NCI-H1436 (cell line): ENCODE data around the gene ARHGDIA.

Experiments used
- DNase-seq: peaks from one replicate; lab custom pipeline; 2025; lab: John Stamatoyannopoulos, UW

The ARHGDIA gene

GRCh38 chr17:81888105-81888987 is 17.2 kb upstream of the ARHGDIA start:
- DNase-seq = no peak

GRCh38 chr17:81885869-81886548 is 14.9 kb upstream of the ARHGDIA start:
- no peak for DNase-seq

DNA sequence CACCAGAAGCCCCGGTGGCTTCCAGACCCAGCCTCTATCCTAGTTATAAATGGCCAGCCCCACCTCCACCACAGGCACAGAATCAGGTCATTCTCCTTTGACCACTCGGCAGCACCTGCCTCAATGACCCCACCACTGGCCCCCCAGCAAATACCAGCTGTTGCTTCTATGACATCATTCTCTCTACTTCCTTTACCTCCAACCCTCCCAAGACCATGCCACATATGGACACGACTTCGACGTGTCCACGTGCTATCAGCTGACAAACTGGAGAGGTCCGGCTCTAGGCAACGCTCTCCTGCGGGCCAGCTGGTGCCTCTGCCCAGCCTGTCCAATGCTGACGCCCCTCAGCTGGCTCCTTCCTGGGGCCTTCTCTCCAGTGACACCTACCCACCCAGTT is 14.3 kb upstream of the ARHGDIA start:
- DNase-seq = no peak

GRCh38 chr17:81884968-81885367 is 13.8 kb upstream of the ARHGDIA start:
- DNase-seq = no peak

GRCh38 chr17:81884520-81884919 is 13.4 kb upstream of the ARHGDIA start:
- no peak for DNase-seq

GRCh38 chr17:81879121-81879520 is 8.0 kb upstream of the ARHGDIA start:
- no peak for DNase-seq

DNA sequence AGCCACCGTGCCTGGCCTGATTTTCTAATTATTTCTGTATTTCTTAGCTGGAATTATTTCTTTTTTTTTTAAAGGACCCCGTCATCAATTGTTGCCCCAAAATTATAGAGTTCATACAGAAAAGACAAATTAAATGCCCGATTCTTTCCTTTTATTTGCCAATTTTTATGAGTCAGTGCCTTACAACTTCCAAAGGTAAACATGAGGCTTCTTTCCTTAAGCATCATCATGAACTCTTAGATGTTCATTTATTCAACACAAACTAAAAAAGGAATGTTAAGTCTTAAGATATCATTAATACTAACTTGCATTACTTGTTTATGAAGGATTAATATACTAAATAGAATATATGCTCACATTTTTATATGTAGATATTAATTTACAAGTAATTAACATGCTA is 7.2 kb upstream of the ARHGDIA start:
- no peak for DNase-seq

- DNase-seq = no peak
Measured at GRCh38 chr17:81877569-81877968, 6.4 kb upstream of the ARHGDIA start.

DNA sequence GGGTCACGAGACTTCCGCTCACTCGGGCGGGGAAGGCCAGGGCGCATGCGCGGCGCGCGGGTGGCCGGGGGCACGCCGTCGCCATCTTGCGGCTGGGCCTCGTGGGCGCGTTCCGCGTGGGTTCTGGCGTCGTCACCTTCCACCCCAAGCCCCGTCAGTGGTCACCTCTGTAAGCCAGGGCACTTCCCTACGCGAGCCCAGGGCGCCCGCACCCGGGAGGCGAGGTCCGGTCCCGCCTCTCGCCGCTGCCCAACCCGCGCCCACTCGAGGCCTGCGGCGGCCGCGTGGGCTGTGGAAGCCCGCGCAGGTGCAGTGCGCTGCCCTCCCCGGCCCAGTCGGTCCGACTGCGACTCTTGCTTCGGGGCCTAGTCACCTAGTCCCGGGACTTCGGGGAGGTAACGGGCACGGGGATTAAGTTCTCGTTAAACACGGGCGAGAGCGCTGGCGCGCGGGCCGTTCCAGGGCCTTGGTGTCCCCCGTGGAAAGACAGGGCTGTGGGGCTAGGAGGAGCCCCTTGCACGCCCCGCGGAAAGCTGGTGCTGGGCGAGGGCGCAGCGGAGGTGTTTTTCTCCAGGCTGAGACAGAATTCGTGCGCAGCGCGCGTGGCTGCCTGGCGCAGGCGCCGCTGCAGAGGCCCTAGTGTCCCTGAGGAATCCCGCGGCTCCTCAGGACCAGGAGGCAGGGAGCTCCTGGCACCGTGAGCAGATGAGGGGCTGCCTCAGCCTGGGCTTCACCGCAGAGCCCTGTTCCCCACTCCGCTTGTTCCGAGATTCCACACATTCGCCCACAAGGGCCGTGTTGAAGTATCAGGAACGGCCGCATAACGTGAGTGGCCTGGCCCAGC is 472 bp upstream of the ARHGDIA start:
- peak; percentile 95 for DNase-seq

DNA sequence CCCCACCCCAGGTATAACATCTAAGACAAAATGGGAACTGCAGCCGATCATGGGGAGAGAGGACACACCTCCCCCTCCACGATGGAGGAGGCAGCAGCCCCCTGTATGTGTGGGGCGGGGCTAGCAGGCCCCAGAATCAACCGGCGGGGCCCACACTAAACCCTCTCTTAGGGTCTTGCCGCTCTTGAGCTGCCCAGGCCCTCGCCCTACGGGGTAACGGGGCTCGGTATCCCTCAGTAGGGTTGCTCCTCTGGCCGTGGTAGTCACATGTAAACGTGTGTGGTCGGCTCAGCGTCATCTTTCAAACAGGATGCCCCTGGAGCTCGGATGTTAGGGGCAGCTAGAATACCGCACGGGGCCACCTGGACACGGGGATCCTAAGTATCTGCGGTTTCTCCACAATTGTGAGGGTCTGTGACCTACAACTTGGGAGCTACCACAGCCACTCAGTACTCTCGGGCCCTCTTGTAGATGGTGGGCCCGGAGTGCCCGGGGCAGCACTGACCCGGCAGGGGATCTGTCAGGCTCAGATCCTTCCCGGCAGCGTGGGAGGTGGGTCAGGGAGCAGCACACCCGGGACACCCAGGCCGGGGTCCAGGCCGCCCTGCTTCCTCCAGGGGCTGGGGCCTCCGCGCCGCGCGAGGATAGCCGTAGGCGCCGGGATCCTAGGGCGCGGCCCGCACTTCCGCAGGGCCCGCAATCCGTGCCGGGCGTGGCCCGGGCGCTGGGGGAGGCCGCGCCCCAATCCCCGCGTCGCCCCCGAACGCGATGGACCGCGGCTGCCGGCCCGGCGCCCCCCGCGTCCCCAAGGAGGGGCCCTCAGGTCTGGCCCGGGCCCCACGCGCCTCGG is 781 bp downstream of the ARHGDIA start:
- no peak for DNase-seq

GRCh38 chr17:81869221-81870130 is 1.7 kb downstream of the ARHGDIA start:
- DNase-seq = no peak

GRCh38 chr17:81868674-81869220 is 2.4 kb downstream of the ARHGDIA start:
- no peak for DNase-seq

DNA sequence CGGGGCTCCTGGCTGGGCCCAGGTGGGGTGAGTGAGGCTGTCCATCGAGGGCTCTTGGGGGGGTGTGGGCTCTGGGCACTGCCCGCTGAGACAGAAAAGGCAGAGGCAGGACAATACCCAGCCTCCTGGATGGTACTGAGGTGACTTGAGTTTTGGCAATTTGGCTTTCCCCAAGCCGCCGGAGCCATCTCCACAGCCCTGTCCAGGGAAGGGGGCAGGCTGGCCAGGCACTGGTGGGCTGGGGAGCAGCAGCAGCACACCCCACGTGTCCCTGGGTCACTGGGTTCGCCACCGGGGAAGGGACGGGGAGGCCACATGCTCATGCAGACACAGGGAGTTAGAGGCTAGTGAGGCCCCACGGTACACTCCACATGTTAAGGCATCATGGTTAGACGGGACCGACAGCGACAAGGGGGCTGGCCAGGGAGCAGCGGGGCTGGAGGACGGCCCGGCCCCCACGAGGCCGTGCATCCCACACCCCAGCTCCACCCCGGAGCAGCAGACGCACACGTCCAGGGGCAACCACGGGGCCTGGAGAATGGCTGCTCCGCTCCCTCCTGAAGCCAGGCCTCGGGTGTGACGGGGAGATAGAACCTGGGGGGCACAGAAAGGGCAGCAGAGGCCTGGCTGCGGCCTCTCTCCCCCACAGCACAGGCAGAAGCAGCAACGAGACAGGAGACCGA is 3.0 kb downstream of the ARHGDIA start:
- DNase-seq = no peak

- DNase-seq = no peak
Measured at GRCh38 chr17:81867170-81867990, 3.8 kb downstream of the ARHGDIA start.

DNA sequence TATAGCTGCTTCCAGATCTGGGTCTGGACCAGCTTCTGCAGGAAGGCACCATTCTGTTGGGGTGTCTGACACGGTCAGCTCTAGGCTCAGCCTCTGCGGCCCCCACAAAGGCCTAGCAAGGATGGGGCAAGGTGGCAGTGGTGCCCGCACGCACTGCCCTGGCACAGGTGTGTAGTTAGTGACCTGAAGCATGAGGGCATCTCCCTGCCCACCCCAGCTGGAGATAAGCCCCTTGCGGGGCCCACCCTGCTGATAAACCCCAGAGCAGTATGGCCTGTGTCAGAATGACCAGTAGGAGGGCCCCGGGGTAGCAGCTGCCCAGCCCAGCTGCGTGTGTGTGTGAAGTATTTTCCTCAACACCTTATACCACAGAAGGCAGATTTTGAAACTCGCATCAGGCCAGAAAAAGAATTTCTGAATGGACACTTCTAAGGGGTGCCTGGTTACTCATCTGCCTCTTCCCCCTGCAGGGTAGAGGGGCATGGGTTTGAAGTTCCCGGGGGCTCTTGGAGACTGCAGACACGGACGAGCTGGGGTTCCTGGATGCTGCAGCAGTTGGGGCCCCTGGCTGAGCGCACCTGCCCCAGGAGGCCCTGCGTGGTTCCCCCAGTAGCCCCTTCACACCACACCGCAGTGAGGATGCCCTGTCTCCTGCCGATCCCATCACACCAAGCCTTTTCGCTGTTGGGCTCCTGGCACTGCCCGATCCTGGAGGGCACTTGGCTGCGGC is 4.5 kb downstream of the ARHGDIA start:
- no peak for DNase-seq

DNA sequence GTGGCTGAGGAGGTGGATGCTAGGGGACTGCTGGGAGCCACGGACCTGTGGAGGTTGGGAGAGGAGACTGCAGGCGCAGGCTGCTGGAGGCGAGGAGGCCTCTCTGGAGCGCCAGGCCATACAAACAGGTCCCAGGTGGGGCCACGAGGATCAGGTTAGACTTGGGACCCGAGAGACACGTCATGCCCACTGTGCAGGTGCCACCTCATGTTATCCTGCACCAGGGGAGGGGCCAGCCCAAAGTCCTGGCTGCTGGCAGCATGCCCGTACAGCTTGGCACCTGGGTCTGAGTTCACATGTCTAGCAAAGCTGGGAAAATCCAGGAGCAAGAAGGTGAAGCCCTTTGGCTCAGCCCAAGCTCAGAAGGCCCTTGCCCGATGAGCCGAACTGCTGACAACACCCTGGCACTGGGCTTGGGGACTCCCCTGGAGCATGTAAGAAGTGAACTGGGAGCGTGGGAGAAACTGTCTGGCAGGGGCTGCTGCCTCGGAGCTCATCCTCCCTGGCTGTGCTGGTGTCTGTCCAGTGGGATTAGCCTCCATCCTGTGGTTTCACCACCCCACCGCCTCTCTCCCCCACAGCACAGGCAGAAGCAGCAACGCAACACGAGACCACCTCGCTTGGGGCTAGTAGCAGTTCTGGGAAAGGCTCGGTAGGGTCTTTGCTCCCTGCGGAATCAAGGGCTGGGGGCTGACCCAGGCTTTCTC is 5.3 kb downstream of the ARHGDIA start:
- DNase-seq = no peak

- no peak for DNase-seq
Measured at GRCh38 chr17:81865358-81865732, 5.8 kb downstream of the ARHGDIA start.
